Body of pancreas (tissue), 4 donors: ENCODE data around the gene AREL1. TPM values are rescaled to one million over a fixed set of nuclear protein-coding genes. Genes with fewer than 3 reads are reported as not detected.

ENCODE experiments used
- ATAC-seq: fragments of 150-250 bp; one replicate; pipeline ENCODE4 v1.9.1; 2016
- DNase-seq, 4 donors: peaks; one replicate each; pipeline ENCODE4 v3.0.0-alpha.2; 2019
- H3K27ac ChIP-seq, 4 donors: fragments of 200-600 bp; sonication (generic); 1 replicate in 3 of 4; 2 replicates in 1 of 4; pipeline versions ENCODE4 v1.5.1 to v1.6.1; 2016 to 2019; ENCODE audit warnings: mild to moderate bottlenecking in 1 of 4, mixed read lengths in 1 of 4, moderate library complexity in 1 of 4
- H3K27me3 ChIP-seq, 2 donors: fragments of 200-600 bp; sonication (generic); one replicate each; pipeline ENCODE4 v1.6.0; 2016; ENCODE audit warnings: mild to moderate bottlenecking in 1 of 2
- H3K36me3 ChIP-seq, 2 donors: fragments of 200-600 bp; sonication (generic); replicated peaks in 1 of 2; 2 replicates each; pipeline ENCODE4 v1.5.1; 2016; ENCODE audit warnings: low read depth in 2 of 2; ENCODE audit not compliant: insufficient read depth in 1 of 2
- H3K4me1 ChIP-seq: fragments of 200-600 bp; sonication (generic); one replicate; pipeline ENCODE4 v1.6.0; 2016
- H3K4me3 ChIP-seq, 2 donors: fragments of 200-600 bp; sonication (generic); 1 replicate in 1 of 2; 2 replicates in 1 of 2; pipeline ENCODE4 v1.5.1; 2016 to 2019
- H3K9me3 ChIP-seq, 3 donors: fragments of 200-600 bp; sonication (generic); 1 replicate in 2 of 3; 2 replicates in 1 of 3; pipeline ENCODE4 v1.5.1; 2016
- POLR2A ChIP-seq, 3 donors: fragments of 450-650 bp; IDR thresholded peaks; one replicate each; pipeline ENCODE4 v1.6.1; 2016; ENCODE audit warnings: antibody characterized with exemption in 3 of 3, mild to moderate bottlenecking in 2 of 3
- WGBS, 2 donors: methylation state at CpG; one replicate each; pipeline ENCODE4 v1.1.5; 2017; 5-methylcytosine and 5-hydroxymethylcytosine counted together
- intact Hi-C: fragments of 100-400 bp; cut with DNase I; formaldehyde crosslinking; loops from one replicate; pipeline ENCODE4 v1.15.1; 2023
- total RNA-seq, 2 donors: library from RNA; depleted of rRNA; stranded (reverse); fragments of >200 nt; gene quantifications; one replicate each; pipeline ENCODE4 v1.1.0, GENCODE V29; 2016
- TF ChIP-seq, protein P1 (sequence below), 7 experiments: fragments of 450-650 bp in 4 of 7; fragments of 200-600 bp in 3 of 7; sonication (generic) in 3 of 7; IDR thresholded peaks; one replicate each; pipeline ENCODE4 v1.5.1; 2016 to 2019; ENCODE audit warnings: antibody characterized with exemption in 7 of 7

Gene AREL1
- total RNA-seq, 2 donors from 2014 or later, result 10.6 to 21.1 TPM

GRCh38 chr14:74754157-74754556 is 41.3 kb upstream of the AREL1 start:
- Histone ChIP-seq H3K27me3 (no peaks in the 10 kb centered on the region), H3K36me3 (no peaks in the 10 kb centered on the region), H3K4me1 (no peaks in the 10 kb centered on the region), H3K4me3 (no peak overlapping the region), H3K9me3 (no peaks in the 10 kb centered on the region), H3K27ac (no peak overlapping the region)
- WGBS, 2 donors, result 74 to 76% methylated on average over 2 of the region's 2 CpGs
- intact Hi-C loops, result no loop called here
- DNase-seq (no peak), ATAC-seq (no peak)
- no peak for TF ChIP-seq POLR2A (IDR thresholded peaks at IDR 0.05)
- TF ChIP-seq, protein P1, sequence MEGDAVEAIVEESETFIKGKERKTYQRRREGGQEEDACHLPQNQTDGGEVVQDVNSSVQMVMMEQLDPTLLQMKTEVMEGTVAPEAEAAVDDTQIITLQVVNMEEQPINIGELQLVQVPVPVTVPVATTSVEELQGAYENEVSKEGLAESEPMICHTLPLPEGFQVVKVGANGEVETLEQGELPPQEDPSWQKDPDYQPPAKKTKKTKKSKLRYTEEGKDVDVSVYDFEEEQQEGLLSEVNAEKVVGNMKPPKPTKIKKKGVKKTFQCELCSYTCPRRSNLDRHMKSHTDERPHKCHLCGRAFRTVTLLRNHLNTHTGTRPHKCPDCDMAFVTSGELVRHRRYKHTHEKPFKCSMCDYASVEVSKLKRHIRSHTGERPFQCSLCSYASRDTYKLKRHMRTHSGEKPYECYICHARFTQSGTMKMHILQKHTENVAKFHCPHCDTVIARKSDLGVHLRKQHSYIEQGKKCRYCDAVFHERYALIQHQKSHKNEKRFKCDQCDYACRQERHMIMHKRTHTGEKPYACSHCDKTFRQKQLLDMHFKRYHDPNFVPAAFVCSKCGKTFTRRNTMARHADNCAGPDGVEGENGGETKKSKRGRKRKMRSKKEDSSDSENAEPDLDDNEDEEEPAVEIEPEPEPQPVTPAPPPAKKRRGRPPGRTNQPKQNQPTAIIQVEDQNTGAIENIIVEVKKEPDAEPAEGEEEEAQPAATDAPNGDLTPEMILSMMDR (IDR thresholded peaks at IDR 0.05), result no peak

GRCh38 chr14:74747237-74747636 is 34.4 kb upstream of the AREL1 start:
- intact Hi-C loops, result no loop called here
- WGBS, 2 donors, result 92% methylated on average over 2 of the region's 2 CpGs
- no peak for TF ChIP-seq POLR2A (IDR thresholded peaks at IDR 0.05)
- TF ChIP-seq, protein P1 (IDR thresholded peaks at IDR 0.05), result no peak
- no peak overlapping the region for H3K4me3 ChIP-seq
- no peak for ATAC-seq
- DNase-seq, result no peak
- H3K27me3 ChIP-seq, result no peaks in the 10 kb centered on the region
- H3K27ac ChIP-seq, result no peak overlapping the region
- no peaks in the 10 kb centered on the region for H3K9me3 ChIP-seq
- H3K36me3 ChIP-seq, result no peaks in the 10 kb centered on the region
- no peaks in the 10 kb centered on the region for H3K4me1 ChIP-seq

- intact Hi-C loops, result no loop called here
- H3K9me3 ChIP-seq, result no peaks in the 10 kb centered on the region
- H3K4me1 ChIP-seq, result peaks cover 11% of the 10 kb centered on the region
- H3K4me3 ChIP-seq, result no peak overlapping the region
- H3K36me3 ChIP-seq, result peaks cover 0 to 2% of the 10 kb centered on the region in 2 donors
- no peaks in the 10 kb centered on the region for H3K27me3 ChIP-seq
- H3K27ac ChIP-seq, result no peak overlapping the region
- DNase-seq (no peak), ATAC-seq (no peak)
- 92 to 93% methylated on average over 8 of the region's 8 CpGs for WGBS, 2 donors
- TF ChIP-seq, protein P1 (IDR thresholded peaks at IDR 0.05), result no peak
- TF ChIP-seq POLR2A (IDR thresholded peaks at IDR 0.05), result no peak
These were observed 26.6 kb upstream of the AREL1 start for GRCh38 chr14:74739293-74740030.

DNA sequence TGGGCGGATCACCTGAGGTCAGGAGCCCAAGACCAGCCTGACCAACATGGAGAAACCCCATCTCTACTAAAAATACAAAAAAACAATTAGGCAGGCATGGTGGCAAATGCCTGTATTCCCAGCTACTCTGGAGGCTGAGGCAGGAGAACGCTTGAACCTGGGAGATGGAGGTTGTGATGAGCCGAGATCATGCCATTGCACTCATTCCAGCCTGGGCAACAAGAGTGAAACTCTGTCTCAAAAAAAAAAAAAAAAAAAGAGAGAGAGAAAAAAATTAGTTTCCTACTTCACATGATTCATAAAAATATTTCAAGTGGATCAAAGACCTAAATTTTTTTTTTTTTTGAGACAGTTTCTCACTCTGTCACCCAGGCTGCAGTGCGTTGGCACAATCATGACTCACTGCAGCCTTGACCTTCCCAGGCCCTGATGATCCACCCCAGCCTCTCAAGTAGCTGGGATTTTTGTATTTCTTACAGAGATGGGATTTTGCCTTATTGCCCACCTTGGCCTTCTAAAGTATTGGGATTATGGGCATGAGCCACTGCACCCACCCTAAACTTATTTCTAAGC is 25.0 kb upstream of the AREL1 start:
- intact Hi-C loops, result no loop called here
- Histone ChIP-seq H3K9me3 (no peaks in the 10 kb centered on the region), H3K27ac (no peak overlapping the region), H3K4me3 (no peak overlapping the region), H3K27me3 (no peaks in the 10 kb centered on the region), H3K4me1 (peaks cover 11% of the 10 kb centered on the region), H3K36me3 (peaks cover 0 to 7% of the 10 kb centered on the region in 2 donors)
- ATAC-seq (no peak), DNase-seq (no peak)
- no peak for TF ChIP-seq POLR2A (IDR thresholded peaks at IDR 0.05)
- TF ChIP-seq, protein P1 (IDR thresholded peaks at IDR 0.05), result no peak
- 90 to 95% methylated on average over 4 of the region's 4 CpGs for WGBS, 2 donors
